HG02885 (cell line): Measurements from ENCODE around the gene CFL1.
A peak's percentile ranks its signal among the peaks of the same experiment; 100 is the strongest.

ENCODE experiments used
- ATAC-seq: cut with Tn5 transposase; IDR thresholded peaks from one replicate; pipeline ENCODE4 v1.9.1; 2021; ENCODE audit warnings: mild to moderate bottlenecking; ENCODE audit not compliant: unreplicated experiment, poor library complexity

The CFL1 gene

DNA sequence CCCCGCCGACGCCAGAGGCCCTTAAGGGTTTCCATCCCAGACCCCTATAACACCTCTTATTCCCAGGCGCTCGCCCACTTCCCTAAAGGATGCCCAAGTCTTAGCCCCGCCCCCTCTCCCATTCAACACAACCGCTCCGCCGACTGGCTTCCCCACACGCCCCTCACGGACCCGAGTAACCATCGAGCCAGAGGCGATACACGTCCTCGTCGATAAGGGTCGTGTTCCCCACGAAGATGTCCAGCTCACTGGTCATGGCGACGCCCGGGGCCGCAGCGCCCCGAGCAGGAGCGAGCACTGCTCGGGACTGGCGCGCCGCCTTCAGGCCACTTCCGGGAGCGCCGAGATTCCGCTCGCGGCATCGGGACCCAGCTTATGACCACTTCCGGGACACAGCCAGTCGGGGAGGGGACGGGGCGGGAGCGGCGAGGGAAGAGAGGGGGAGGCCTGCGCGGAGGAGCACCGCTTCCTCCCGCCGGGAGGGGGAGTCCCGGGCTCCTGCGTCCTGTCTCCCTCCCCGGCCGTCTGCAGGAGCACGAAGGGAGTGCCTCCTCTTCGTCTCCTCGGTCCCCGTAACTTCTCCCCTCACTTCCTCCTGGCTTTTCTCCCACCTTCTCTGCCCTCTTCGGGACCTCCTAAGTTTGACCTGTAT is 30.3 kb upstream of the CFL1 start, which contains the start of gene FIBP:
FIBP (minus strand) TSS at position 309 of the 652 bp plus-strand sequence; CDS start at position 256, 53 bp downstream.
- peak; percentile 55 for ATAC-seq

DNA sequence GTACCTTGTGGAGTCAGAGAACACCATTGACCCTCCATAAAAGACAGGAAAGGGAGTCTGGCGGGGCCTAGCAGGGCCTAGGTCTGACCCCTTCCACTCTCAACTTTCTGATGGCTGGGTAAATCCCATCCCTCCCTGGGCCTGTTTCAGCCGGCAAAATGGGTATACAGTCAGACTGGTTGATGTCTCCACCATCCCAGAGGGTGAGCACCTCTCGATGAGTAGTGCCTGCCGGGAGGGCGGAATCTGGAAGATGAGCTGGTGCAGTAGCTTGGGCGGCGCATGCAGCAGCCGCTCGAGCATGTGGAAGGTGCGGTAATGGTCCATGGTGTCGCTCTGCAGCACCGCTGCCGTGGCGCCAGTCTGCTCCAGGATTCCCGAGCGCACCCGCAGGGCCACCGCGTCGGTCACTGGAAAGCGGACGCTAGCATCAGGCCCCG is 29.8 kb upstream of the CFL1 start:
- ATAC-seq, result no peak

DNA sequence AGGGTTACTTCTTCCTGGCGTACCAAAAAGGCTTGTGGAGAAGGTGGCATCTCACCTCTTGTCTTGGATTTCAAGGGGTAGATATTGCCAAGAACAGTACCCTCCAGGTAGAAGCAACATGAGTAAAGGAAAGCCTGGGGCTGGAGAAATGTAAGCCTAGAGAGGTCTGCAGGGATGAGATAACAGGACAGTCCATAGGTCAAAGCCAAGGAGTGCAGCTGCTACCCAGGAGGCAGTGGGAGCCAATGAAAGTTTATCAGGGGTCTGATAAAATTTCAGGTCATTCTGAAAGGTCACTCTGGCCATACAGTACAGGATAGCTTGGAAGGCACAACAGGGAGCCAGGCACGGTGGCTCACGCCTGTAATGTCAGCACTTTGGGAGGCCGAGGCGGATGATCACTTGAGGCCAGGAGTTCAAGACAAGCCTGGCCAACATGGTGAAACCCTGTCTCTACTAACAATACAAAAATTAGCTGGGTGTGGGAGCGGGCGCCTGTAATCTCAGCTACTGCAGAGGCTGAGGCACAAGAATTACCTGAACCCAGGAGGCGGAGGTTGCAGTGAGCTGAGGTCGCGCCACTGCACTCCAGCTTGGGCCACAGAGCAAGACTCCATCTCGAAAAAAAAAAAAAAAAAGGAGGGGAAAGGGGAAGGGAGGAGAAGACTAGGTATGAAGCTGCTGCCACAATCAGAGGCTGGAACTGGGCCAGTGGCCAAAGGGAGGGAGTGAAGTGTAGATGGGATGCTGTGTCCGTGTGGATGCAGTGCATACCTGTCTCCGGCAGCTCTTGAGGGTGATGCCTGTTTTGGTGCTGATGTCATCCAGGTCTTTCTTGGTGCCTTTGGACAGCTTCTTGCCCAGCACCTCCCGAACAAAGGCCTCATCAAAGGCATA is 29.1 kb upstream of the CFL1 start:
- ATAC-seq, result no peak

DNA sequence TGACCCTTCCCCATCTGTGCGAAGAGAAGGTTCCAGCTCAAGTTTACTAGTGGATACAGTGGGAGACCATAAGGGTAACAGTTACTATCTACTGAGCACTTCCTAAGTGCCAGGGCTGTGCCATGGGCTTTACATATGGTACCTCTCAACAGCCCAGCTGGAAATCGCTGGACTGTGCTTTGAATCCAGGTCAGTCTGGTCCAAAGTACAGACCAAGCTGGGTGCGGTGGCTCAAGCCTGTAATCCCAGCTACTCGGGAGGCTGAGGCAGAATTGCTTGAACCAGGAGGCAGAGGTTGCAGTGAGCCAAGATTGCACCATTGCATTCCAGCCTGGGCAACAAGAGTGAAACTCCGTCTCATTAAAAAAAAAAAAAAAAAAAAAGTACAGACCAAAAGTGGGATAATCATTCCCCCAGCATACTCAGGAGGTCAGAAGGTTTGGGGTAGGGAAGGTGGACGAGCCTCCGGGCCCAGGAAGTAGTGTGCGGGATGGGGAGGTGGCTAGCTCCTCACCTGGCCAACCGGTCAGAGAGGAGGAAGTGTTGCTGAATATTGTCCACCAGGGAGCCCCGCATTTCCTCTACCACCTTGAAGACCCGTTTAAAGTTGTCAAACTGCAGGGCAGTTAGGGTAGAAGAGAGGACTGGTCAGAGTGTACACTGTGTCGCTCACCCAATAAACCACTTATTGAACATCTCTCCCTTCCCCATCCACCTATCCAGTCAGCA is 28.0 kb upstream of the CFL1 start:
- no peak for ATAC-seq

DNA sequence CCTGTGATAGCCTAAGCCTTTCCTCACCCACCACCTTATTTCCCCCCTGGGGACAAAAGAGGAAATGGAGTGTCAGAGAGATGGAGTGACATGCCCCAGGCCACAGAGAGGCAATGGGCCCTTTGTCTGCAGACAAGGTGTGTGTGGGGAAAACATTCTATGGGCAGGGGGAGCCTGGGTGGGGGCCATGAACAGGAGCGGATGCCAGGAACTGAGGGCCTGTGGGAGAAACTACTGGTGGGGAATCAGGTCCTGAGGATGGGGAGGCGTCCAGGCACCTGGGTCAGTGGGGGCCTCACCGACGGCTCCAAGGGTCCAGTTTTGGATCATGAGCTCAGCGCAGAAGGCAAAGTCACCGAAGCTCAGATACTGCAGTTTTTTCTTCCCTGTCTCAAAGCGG is 27.3 kb upstream of the CFL1 start:
- no peak for ATAC-seq

DNA sequence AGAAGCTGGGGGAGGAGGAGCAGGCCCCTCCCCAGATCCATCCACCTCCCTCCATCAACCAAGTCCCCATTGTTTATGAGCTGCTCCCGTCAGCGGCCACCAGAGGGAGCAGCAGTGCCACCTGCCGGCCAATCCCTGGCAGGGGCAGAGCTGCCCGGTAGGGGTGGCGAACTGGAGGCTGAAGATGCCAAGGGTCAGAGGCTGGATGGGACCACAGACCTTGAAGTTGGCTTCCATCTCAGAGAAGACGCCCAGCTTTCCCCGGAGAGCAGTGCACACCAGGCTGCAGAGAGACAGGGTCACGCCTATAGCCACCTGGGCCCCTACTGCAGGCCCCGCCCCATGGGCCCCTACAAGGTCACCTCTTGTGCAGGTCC is 26.7 kb upstream of the CFL1 start:
- no peak for ATAC-seq

DNA sequence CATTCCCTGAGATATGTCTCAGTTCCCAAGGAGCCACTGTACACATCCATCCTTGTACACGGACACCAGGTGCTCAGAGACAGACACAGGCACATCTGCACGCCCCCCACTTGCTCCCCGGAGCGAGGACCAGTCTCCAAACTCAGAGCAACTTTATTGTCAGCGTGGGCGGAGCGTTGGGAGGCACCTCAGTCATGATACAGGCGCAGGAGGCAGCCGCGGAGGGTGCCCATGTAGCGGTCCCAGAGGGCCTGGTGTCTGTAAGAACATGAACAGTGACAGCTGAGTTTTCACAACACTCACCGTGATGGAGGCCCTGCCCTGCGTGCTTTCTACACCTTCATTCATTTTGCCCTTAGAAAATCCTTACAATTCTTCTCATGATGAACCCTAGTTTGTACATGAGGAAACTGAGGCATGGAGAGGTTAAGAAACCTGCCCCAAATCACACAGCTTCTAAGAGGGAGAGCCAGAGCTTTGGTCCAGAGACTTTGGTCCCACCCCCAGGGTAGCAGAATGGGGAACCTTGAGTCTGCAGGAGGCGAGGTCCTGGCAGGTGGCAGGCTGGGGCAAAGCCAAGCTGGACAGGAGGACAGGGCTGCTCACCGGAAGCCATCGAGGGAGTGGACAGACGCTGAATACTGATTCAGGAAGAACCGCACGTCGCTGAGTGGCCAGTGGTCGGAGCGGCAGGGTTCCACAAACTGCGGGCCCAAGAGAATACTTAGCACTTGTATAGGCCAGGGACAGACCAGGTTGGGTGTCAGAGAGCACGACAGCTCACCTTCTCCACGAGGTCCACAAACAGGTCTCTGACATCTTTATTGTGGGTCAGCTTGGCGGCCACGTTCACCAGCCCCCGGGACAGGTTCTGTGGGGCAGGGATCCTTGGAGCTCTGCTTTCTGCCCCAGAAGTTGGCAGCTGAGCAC is 26.1 kb upstream of the CFL1 start:
- ATAC-seq, result no peak

DNA sequence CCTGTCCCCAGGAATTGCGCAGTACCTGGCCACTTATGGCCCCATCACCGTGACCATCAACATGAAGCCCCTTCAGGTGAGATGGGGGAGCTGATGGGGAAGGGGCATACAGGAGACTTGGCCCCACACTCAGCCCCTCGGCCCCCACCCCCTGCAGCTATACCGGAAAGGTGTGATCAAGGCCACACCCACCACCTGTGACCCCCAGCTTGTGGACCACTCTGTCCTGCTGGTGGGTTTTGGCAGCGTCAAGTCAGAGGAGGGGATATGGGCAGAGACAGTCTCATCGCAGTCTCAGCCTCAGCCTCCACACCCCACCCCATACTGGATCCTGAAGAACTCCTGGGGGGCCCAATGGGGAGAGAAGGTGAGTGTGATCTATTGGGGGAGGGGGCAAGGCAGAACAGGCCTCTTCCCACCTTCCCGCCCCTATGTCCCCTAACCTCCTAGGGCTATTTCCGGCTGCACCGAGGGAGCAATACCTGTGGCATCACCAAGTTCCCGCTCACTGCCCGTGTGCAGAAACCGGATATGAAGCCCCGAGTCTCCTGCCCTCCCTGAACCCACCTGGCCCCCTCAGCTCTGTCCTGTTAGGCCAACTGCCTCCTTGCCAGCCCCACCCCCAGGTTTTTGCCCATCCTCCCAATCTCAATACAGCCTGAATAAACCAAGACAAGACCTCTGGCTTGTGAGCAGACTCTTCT is 25.2 kb upstream of the CFL1 start:
- no peak for ATAC-seq

DNA sequence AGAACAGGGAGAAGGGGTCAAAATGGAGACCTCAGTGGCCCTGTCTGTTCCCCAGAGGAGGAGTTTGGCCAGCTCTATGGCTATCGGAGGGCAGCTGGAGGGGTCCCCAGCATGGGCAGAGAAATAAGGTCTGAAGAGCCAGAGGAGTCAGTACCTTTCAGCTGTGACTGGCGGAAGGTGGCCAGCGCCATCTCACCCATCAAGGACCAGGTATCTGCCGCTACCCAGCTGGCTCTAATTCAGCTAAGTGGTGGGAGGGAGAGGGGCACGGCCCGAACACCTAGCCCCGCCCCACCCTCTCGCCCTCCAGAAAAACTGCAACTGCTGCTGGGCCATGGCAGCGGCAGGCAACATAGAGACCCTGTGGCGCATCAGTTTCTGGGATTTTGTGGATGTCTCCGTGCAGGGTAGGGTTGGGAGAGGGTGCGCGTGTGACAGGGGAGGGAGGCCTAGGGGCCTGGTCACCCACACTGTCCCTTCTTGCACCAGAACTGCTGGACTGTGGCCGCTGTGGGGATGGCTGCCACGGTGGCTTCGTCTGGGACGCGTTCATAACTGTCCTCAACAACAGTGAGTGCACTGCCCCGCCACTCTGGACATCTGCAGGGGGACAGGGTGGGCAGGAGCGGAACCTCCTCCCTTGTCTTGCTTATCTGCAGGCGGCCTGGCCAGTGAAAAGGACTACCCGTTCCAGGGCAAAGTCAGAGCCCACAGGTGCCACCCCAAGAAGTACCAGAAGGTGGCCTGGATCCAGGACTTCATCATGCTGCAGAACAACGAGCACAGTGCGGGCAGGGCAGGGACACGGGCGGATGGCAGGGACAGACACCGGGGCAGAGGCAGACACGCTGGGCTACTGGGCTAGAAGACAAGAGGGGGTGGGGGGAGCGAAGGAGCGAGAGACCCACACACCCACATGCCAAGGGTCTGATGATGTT is 24.4 kb upstream of the CFL1 start:
- no peak for ATAC-seq

DNA sequence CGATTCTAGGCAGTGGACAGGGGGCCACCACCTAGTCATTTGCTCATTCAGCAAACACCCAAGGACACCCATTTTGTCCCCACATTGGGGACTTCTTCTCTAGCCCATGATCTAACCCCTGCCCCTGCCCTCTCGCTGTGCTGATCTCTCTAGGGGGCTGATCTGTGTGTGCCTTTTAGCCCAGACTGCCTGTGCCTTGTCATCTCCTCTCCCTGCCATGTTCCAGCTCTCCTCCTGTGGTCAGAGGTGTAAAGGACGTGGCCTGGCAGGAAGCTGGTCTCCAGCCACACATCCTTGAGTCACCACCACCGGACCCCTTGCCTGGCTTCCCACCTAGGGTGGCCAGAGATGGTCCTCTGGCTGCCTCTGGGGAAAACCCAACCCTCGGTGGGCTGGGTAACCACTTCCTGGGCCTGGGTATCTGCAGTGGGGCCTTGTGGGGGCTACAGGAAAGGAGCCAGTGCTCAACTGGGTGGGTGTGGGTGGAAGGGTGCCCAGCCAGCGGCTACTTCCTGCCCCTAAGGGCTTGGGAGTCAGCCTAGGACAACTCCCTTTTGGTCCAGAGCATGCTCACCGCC is 23.0 kb upstream of the CFL1 start:
- ATAC-seq, result no peak

DNA sequence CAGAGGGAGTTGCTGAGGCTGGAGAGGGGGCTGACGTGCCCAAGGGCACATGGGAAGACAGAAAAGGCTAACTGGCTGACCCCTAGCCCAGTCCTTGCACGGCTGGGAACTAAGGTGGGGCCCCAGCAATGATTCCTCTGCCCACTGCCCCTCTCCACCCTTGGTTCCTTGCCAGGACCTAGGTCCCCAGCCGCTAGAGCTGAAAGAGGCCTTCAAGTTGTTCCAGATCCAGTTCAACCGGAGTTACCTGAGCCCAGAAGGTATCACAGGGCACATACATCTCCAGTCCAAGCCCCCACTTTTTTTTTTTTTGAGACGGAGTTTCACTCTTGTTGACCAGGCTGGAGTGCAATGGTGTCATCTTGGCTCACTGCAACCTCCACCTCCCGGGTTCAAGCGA is 22.0 kb upstream of the CFL1 start:
- ATAC-seq, result no peak

DNA sequence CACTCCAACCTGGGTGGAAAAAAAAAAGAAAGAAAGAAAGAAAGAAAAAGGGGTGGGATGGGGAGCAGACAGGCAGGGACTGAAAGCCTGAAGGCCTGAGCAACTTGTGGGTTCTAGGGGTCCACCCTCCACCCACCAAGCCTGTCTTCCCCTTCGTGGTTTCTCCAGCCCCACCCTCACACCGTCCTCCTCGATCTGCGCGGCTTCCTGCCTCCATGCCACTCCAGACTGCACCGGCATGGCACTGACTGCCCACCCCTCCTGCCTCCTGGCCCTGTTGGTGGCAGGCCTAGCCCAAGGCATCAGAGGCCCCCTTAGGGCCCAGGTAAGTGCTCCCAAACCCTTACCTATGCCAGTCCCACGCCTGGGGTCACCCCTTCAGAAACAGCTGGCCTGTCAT is 21.6 kb upstream of the CFL1 start, which contains the start of gene CTSW:
CTSW (plus strand) TSS at position 221 of the 400 bp plus-strand sequence; CDS start at position 239, 18 bp downstream.
- ATAC-seq, result no peak

DNA sequence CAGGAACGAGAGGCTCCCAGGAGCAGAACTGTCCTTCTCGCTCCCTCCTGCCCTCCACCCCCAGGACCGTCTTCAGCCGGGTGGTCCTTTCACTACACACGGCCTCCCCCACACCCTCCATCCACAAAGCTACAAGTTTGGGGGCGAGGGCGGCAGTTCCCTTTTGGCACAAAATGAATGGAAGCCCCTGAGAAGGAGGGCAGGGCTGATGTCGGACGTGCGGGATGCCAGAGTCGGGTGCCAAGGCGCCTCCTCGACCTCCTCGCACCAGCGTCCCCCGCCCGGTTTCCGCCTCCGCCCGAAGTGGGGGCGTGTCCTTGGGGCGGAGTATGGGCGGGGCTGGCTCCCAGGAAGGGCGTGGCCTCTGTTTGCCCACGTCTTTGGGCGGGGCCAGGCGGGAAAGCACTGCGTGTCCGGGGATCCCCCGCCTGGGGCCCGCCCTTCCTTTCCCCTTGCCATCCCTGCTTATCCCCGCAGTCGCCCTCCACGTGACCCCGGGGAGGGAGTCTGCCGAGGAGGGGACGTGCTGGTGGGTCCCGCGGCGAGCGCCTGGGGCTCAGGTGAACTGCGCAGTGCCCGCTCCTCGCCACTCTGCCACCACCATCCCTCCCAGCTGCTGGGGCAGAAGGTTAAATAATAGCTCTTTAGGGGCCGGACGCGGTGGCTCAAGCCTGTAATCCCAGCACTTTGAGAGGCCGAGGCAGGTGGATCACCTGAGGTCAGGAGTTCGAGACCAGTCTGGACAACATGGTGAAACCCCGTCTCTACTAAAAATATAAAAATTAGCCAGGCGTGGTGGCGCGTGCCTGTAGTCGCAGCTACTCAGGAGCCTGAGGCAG is 15.6 kb upstream of the CFL1 start:
- ATAC-seq, result peak; percentile 84

DNA sequence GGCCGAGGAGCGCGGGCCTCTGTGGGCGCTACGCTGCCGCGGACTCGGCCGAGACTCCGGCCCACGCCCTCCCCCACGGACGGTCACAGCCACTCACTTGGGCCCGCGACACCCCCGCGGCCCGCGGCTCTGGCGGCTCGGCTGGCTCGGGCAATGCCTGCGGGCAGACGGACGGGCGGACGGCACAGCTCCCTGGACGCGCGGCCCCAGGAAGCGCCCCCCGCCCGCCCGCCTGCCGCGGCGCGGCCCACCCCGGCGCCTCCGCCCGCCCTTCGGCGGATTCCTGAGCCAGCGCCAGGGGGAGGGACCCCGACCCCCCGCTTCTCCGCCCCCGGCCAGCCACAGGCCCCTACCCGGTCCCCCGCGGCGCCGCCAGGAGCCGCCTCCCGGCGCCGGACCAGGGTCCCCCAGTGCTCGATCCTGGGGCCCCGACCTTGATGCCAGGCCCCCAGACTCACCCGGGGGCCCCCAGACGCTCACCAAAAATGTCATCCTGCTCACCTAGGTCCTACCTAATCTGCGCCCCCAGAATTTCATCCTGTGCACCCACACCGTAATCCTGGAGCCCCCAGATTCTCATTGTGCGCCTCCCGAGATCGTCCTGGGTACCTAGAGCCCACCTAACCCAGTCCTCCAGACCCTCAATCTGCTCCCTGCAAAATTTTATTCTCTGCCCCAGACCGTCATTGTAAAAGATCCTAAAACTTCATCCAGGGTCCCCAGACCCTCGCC is 14.8 kb upstream of the CFL1 start, which contains the start of gene EFEMP2:
EFEMP2 (minus strand) TSS at position 215 of the 732 bp plus-strand sequence. CDS start 446 bp downstream, outside the sequence.
- no peak for ATAC-seq

DNA sequence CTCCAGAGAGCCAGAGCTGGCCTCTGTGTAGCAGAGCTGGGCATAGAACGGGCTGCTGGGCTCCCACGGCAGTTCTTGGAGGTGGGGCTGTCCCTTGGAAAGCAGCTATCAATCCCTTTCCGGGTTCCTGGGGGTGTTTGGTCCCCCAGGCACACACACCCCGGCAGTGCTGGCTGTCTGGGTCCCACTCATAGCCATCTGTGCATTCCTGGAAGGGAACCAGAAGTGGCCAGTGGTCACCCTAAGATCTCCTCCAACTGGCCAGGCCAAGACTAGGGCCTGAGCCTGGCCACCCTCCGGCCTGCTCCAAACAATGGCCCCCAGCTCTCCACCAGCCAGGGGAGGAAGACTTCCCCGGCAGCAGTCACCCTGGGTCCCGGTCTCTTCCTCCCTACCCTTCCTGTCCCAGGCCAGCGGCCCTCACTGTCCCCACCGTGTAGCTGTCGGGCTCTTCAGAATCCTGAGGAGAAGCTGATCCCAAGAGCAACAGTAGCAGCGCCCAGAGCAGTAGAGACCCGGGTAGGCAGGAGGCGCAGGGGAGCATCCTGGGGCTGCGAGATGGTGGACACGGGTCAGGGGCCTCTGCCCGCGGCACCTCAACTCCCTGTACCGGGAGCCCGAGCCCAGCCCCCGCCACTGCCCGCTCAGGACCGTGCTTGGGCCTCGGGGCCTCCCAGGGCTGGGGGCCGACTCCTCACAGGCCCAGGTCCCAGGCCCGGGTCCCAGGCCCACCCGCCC is 14.0 kb upstream of the CFL1 start:
- no peak for ATAC-seq
